Ecto neural progenitor cell (in vitro differentiated cells): Measurements from ENCODE around the gene SLC9A3.
A peak's percentile ranks its signal among the peaks of the same experiment; 100 is the strongest.
"Not testable (repeated sequence)": the region's sequence is repeated elsewhere in the genome, so short reads cannot be mapped to it uniquely, and the experiment has no call there.

Source experiments
- DNase-seq: peaks from one replicate; pipeline ENCODE4 v3.0.0-alpha.2; 2018; ENCODE audit warnings: low spot score

Gene SLC9A3

DNA sequence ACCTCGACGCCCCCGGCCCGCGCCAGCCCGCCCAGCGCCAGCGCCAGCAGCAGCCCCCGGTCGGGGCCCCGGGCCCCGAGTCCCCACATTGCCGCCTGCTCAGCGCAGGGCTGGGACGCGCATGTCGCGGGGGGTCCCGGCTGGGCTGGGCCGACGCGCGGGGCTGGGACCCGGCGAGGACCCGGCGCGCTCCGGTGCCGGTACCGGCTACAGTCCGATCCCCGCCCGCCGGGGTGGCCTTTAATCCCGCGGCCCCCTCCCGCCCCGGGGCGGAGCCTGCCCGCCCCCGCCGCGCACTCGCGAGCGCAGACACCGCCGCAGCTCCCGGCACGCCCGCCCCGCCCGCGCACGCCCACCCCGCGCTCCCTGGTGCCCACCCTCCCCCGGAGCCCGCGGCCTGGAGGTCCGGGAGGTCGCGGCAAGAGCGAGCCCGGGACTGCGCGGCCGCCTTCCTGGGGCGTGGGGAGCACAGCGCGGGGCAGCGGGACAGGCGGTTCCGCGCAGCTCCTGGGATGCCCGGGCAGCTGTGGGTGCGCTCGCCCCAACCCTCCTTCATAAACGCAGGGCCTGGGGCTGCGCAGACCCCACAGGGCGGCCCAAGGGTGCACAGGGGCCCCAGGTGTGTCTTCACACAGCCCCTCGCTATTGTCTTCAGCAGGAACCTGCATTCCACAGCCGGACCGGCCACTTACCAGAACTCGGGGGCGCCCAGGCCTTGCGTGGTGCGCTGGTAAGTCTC lies at the start of gene SLC9A3:
TSS of gene SLC9A3 (minus strand) at position 216 of the 739 bp plus-strand sequence.
- no peak for DNase-seq

DNA sequence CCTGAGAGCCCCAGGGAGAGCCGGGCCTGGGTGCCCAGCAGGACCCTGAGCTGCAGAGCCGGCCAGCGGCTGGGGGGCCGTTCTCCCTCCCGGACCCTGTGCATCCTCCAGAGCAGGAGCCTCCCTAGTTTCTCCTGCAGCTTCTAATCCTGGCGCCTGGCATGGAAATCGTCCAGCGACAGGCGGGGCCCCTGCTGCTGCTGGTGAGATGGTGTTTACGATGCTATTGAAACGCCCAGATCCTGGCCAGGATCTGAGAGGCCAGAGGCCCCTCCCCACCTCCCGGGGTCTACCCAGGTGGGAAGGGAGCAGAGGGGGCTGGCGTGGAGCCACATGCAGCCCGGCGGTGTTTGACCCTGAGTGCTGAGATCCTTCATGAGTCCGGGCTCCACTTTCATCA lies 49.7 kb upstream of the SLC9A3 start:
- peak; percentile 43 for DNase-seq

DNA sequence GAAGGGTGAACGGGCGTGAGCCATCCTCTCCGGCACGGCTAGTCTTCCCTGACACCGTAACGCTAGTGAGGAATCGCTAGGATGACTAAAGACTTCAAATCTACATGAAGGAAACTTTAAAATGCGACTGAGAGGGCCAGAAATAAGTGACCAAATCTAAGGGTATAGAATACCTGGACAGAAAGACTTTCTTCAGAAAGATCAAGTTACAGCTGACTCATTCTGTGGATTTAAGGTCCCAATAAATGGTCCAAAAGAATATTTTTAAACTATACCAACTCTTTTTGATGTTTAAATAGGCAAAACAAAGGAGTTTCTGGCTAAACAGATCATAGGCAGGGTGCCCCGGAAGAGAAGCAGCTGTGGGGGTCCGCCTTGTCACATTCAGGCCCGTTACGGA lies 49.0 kb upstream of the SLC9A3 start:
- no peak for DNase-seq

DNA sequence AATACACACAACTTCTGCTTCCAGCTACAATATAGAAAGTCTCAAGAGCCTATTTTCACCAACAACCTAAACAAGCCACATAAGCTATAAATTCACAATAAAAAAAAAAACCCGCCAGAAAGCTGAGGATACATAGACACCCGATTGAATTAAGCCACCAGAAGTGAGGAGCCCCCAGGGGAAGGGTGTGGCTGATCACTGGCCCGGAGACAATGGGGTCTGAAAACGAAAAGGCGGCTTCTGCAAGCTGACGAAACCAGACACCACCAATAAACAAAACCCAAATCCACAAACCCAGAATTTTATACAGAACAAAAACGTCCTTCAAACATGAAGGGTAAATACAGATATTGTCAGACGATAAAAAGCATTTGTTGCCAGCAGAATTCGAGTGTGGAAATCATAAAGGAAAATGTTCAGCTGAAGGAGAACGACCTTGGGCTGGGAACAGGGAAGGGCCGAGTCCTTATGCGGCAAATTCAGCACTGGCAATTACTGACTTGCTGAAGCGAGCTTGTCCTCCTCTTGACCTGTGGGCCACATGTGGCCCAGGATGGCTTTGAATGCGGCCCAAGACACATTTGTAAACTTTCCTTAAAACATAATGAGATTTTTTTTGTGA lies 48.3 kb upstream of the SLC9A3 start:
- peak; percentile 37 for DNase-seq

DNA sequence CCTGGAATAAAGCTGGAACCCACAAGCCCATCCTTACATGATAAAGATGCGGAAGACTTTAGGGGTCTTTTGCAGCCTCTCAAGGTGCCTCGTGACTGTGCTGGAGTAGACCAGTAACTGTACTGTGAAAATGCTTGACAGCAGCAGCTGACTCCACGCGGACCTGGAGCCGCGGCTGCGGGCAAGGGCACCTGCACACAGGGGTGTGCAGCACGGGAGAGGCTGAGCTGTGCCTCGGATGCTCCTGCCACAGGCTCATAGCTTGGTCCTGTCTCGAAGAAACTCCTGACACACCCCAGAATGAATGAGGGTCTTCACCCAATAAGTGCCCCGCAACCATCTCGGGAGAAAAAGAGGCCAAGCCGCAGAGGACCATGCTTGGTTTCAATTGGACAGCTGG lies 47.5 kb upstream of the SLC9A3 start:
- no peak for DNase-seq

DNA sequence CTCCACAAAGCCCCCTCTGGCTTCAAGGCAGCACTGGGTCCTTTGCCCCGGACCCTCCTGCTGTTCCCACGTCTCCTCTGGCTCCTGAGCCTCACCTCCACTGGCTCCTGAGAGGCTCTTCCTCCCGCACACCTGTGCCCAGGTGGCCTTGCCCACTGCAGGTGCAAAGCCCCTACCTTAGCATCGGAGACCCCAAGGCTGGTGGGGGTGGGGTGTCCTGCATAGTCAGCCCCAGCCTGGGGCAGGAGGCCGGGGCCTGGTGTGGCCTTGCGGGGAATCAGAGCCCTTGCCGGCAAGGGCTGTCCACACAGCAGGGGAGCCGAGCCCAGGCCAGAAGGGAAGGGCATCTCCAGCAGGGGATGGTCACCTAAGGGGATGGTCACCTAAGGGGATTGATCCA lies 46.6 kb upstream of the SLC9A3 start:
- no peak for DNase-seq

DNA sequence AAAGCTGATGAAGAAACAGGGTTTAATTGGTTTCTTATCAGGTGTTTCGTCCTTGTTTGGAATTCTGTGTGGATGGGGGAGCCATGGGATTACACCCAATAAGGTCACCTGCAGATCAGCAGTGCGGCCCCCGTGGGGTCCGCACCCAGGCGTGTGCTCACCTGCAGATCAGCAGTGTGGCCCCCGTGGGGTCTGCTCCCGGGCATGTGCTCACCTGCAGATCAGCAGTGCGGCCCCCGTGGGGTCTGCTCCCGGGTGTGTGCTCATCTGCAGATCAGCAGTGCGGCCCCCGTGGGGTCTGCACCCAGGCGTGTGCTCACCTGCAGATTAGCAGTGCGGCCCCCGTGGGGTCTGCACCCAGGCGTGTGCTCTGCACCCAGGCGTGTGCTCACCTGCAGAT lies 46.2 kb upstream of the SLC9A3 start:
- DNase-seq, result no peak

DNA sequence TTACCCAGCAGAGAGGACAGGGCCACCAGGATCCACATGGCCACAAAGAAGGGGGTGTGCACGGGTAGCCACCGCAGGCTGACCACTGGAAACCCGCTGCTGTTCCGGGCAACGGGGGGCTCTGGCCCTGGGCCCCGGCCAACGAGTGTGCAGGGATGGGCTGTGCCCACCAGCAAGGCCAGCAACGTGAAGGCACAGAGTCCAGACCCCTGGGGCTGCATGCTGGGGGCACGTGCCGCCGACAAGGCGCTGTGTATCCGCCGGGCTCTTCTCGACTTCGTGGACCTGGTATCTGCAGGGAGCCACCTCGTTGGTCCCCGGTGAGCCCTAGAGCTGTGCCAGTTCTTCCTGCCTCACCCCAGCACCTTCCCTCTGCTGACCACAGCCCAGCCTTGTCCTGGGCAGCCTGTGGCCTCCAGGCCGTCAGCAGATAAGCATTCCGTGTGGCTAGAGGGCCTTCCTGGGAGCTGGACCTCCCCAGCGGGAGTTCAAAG lies 45.7 kb upstream of the SLC9A3 start:
- no peak for DNase-seq

DNA sequence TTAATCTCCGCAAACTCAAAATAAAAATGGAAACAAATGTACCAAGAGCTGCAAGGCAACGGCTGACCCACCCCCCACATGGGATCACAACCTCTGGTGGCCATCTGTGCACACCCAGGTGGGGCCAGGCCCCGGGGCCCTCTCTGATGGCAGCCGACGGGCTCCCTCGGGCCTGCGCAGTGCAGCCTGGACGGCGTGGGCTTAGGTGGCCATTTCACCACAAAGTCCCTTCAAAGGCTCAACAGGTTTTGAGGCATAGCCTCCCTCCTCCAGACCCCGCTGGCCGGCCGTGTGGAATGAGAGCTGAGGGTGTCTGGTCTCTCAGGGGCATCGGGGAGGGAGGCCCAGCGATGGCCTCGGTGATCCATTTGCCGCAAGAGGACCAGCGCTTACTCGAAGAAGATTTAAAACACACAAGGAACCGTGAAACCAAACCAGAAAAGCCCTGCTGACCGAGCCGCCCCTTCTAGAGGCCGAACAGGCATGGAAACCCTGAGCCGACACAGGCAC lies 45.2 kb upstream of the SLC9A3 start:
- DNase-seq, result no peak

DNA sequence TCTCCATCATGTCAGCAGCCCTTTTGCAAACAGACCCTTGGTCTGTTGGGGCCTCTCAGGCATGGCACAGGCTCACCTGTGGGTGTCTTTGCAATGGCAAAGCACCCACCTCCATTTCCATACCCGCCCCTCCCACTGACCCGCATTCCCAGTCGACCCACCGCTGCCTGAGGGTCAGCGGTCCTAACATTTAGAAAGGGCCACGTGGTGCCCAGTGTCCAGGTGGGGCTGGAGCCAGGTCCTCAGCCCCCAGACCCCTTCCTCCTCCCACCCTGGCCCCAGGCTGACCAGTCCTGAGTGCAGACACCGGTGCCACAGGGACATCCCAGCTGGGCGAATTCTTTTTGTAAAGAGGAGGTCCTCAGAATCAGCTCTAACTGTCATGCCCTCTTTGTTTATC lies 44.6 kb upstream of the SLC9A3 start:
- DNase-seq, result no peak

DNA sequence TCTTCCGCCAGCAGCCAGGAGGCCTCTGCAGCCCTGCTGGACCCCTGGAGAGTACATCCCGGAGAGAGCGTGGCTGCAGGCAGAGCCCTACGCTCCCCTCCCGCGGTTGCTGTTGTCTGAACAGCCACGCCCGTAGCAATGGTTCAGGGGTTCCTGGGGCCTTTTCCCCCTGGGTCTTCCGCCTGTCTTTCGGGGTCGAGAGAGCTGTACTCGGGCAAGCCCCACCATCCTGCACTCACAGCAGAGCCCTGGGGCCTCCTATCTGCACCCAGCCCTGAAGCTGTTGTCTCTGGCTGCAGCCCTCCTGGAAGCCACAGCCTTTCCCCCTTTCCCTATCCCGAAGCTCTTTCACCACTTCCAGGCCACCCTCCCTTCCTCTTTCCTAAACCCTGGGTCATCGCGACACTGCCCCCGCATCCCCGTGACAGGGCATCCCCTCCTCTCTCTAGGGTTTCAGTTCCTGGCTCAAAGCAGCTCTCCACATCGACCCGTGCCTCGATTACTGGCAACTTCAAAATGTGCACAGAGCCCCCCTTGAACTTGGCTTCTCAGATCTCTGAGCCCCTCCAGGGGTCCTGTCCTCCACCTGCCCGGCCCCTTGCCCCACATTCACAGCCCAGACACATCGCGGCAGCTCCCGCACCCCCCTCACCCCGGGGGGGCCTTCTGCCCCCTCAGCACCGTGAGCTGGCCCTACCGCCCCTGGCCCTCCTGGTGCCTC lies 44.0 kb upstream of the SLC9A3 start:
- DNase-seq, result no peak

DNA sequence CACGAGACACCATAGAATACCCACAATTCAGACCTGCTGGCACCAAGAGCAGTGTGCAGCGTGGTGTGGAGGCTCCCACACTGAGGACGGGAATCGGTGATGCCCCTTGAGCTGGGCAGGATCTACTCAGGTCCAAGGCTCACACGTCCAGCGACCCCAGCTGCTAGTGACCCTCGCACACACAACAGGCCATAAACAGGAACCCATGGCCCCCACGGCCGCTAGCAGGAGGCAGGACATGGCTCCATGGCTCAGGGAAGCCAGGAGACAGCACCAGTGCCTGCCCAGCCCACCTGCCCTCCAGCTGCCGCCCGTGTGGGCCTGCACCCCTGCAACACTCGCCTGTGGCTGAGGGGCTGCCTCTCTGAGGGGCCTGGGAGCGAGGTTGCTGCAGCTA lies 43.4 kb upstream of the SLC9A3 start:
- no peak for DNase-seq

DNA sequence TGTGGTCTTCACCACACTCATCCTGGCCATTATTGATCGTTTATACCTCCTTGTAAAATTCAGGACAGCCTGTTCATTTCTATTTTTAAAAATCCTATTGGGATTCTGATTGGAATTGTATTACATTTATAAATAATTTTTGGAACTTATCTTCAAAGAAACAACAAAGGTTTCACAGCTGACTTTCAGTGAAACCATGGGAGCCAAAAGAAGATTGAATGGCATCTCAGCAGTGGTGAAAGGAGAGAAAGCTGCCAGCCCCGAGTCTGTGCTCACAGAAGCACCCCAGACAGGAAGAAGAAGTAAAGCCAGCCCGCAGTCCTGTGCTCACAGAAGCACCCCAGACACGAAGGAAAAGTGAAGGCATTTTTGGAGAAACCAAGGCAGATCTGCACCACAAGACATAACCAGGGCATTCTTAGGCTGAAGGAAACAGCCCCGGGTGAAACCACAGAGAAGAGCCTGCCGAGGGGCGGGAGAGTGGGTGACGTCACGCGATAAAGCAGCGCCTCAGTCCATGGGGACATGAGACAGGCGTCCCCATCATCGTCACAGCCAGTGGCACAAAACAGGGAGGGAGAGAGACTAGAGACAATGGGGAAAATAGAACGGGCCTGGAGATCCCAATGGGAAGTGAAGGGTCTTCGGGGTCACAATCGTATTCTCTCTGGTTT lies 42.5 kb upstream of the SLC9A3 start:
- no peak for DNase-seq

DNA sequence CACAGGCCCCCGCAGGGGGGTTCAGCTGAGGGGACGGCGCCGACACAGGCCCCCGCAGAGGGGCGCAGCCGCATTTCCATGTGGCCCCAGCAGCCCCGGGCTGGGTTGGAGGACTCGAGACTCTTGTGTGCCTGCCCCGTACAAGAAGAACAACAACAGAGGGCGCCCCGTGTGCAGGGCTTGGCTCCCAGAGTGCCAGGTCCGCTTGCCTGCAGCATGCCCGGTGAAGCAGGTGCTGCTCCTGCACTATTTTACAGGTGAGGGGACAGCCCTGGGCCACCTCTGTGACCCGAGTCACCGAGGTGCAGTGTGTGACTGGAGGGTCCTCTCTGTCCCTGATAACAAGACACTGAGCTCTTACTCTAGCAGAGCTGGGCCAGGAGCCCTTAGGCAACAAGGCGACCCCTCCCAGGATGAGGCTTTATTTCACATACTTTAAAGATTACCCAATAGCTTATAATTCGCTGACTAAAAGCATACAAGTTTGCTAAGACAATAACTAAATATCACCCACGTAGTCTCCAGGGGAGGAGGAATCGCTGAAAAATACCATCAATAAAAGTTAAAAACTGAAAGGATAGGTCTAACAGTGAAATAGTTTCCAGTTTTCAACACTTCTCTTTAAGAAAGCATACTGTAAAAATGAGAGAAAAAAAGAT lies 41.7 kb upstream of the SLC9A3 start:
- no peak for DNase-seq

DNA sequence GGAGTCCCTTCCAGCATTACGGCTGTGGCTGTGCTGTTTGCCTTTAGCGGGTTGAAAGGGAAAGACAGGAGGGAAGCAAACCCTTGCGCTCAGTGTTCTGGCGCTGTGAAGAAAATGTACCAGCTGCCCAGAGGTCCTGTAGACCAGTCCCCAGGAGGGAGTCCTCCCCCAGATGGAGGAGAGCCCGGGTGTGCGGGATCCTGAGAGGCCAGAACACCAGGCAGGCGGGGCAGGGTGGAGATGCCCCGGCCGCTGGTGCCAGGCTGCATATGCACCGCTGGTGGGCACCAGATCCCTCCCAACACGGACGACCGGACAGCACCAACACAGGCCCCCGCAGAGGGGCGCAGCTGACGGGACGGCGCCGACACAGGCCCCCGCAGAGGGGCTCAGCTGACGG lies 37.2 kb upstream of the SLC9A3 start:
- DNase-seq, result no peak

DNA sequence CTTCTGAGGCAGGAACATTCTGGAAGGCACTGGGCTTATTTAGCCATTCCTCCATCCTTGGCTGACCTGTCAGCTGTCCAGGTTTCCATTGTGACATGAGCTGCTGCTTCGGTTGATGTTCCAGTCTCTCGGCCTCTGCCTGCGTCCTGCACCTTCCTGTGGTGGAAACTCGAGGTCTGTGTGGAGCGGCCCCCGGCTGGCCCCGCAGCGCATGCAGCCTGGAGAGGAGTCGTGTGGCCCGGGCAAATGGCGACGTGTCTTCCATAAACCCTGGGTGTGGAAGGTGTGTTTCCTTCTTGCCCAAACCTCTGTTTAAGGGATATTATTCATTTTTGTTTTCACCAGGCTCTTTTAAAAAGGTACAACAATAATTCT lies 36.5 kb upstream of the SLC9A3 start:
- DNase-seq, result no peak

DNA sequence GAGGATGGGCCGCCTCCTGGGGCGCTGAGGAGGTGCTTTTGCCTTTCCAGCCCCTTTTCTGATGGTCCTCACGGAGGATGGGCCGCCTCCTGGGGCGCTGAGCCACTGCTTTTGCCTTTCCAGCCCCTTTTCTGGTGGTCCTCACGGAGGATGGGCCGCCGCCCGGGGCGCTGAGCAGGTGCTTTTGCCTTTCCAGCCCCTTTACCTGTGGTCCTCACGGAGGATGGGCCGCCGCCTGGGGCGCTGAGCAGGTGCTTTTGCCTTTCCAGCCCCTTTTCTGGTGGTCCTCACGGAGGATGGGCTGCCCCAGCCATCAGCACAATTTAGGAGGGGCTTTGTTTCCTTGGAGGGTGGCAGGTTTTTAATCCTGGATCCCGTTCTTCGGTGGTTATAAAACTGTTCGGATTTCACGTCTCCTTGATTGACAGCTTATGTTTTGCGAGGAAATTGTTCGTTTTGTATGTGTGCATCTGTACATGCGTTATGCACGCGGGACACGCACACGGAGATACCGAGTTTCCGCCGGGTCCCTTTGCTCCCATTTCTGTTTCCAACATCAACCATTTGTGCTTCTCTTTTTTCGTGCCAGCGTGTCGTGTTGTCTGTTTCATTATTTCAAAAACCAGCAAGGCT lies 34.7 kb upstream of the SLC9A3 start:
- DNase-seq, result no peak

DNA sequence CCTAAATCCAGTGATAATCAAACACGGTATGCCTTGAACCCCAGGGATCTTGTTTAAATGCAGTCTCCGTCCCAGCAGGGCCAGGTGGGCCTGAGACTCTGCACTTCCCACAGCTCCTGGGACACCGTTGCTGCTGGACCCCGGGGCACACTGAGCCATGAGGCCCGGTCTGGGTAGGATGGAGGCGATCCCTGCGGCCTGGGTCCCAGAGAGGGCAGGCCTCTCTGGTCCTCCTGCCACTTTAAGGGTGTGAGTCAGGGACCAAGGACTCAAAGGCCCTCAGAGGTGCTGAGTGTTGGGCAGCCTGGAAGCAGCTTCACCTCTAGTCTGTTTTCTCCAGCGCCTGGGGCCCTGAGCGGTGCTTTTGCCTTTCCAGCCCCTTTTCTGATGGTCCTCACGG lies 34.1 kb upstream of the SLC9A3 start:
- DNase-seq, result no peak

DNA sequence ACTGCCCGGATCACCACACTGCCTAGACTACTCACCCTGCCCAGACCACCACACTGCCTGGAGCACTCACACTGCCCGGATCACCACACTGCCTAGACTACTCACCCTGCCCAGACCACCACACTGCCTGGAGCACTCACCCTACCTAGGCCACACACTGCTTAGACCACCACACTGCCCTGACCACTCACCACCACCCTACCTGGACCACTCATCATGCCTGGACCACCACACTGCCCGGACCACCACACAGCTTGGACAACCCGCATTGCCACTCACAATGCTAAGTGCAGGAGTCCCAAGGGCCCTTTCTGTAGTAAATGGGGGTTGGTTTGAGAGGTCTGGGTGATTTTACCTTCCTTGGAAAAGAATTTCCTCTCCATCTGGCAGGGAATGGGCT lies 33.7 kb upstream of the SLC9A3 start:
- not testable (repeated sequence) for DNase-seq

DNA sequence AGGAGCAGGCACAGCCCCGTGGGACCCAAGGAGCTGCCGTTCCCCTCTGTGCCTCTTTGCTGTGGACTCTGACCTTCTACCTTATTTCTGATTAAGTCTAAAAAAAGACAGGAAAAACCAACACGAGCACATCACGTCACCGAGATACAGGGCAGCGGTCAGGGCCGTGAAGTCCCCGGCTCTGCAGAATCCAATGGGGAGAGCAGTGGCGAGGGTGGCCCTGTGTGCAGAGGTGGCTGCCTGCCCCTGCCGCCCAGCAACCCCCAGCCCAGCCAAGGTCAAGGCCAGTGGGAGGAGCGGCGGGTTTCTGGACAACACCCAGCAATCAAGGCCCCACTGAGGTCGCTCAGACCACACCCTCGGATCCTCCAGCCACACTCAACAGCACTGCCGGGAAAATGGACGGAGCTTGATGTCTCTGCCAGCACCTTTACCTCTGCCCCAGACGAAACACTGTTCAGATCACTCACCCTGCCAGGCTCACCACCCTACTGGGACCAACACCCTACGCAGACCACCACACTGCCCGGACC lies 32.7 kb upstream of the SLC9A3 start:
- no peak for DNase-seq

DNA sequence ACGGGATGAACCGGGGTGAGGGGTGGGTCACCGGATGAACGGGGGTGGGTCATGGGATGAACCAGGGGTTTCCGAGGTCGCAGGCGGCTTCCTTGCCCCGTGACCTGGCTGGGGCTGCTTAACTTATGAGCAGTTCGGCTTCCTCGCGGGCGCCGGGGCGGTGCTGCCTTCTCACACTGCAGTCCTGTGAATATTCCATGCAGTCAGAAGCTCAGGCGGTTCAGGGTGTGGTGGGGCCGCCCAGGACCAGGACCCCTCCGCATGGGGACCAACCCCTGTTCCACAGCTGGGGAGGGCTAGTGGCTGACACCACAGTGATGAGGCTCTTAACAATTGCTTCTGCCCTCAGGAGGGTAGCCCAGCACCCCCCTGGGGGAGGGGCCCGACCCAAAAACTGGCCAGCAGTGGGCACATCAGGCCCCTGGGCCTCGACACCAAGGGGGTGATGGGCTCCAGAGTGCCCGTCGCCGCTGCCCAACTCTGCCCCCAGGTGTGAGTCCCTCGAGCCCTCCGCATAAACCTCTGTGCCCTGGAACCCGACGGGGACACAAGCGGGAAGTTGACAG lies 30.9 kb upstream of the SLC9A3 start:
- DNase-seq, result no peak
